Mesendoderm (in vitro differentiated cells): ENCODE results near the gene ARHGAP10.

Experiments used
- DNase-seq: peaks from one replicate; pipeline ENCODE4 v3.0.0; 2013
- H2AK5ac ChIP-seq: 2 replicates; pipeline ENCODE4 v1.6.1; 2013; ENCODE audit warnings: low read length, inconsistent platforms
- H2BK120ac ChIP-seq: 2 replicates; pipeline ENCODE4 v1.6.1; 2013; ENCODE audit warnings: low read depth, mild to moderate bottlenecking, low read length, moderate library complexity, mixed read lengths
- H2BK15ac ChIP-seq: replicated peaks from 2 replicates; pipeline ENCODE4 v1.6.1; 2013; ENCODE audit warnings: low read depth, mild to moderate bottlenecking, moderate library complexity
- H2BK5ac ChIP-seq: 2 replicates; pipeline ENCODE4 v1.6.1; 2013; ENCODE audit warnings: low read length, inconsistent platforms
- H3K18ac ChIP-seq: 2 replicates; pipeline ENCODE4 v1.6.1; 2013; ENCODE audit warnings: mild to moderate bottlenecking, low read length, mixed read lengths
- H3K23ac ChIP-seq: one replicate; pipeline ENCODE4 v1.6.1; 2013; ENCODE audit warnings: low read length
- H3K27ac ChIP-seq: 2 replicates; pipeline ENCODE4 v1.5.1; 2013; ENCODE audit warnings: low read depth, mild to moderate bottlenecking, inconsistent platforms, low read length, moderate library complexity
- H3K27me3 ChIP-seq: 2 replicates; pipeline ENCODE4 v1.6.1; 2013; ENCODE audit warnings: low read length, control low read depth, mild to moderate bottlenecking, inconsistent platforms; ENCODE audit not compliant: insufficient read depth, poor library complexity
- H3K36me3 ChIP-seq: 2 replicates; pipeline ENCODE4 v1.6.1; 2013; ENCODE audit warnings: low read length, inconsistent platforms; ENCODE audit not compliant: control insufficient read depth, insufficient read depth
- H3K4ac ChIP-seq: one replicate; pipeline ENCODE4 v1.6.1; 2013; ENCODE audit warnings: low read depth, mild to moderate bottlenecking, low read length, moderate library complexity
- H3K4me1 ChIP-seq: 2 replicates; pipeline ENCODE4 v1.6.1; 2013; ENCODE audit warnings: low read depth, low read length, inconsistent platforms; ENCODE audit not compliant: control insufficient read depth
- H3K4me2 ChIP-seq: 2 replicates; pipeline ENCODE4 v1.6.1; 2013; ENCODE audit warnings: low read length
- H3K4me3 ChIP-seq: 2 replicates; pipeline ENCODE4 v1.5.1; 2013; ENCODE audit warnings: mild to moderate bottlenecking, low read length
- H3K56ac ChIP-seq: one replicate; pipeline ENCODE4 v1.6.1; 2013; ENCODE audit warnings: low read length
- H3K79me1 ChIP-seq: 2 replicates; pipeline ENCODE4 v1.6.1; 2013; ENCODE audit warnings: low read length, inconsistent platforms
- H3K79me2 ChIP-seq: 2 replicates; pipeline ENCODE4 v1.6.1; 2013; ENCODE audit warnings: mild to moderate bottlenecking, low read length; ENCODE audit not compliant: control insufficient read depth, insufficient read depth
- H3K9ac ChIP-seq: 2 replicates; pipeline ENCODE4 v1.6.1; 2013; ENCODE audit warnings: low read length, inconsistent platforms
- H4K5ac ChIP-seq: one replicate; pipeline ENCODE4 v1.6.1; 2013; ENCODE audit warnings: low read length
- H4K8ac ChIP-seq: one replicate; pipeline ENCODE4 v1.6.1; 2013; ENCODE audit warnings: low read depth, mild to moderate bottlenecking, control low read depth, low read length, moderate library complexity
- WGBS: extraction: QIAGEN DNeasy Blood & Tissue Kit; methylation state at CpG from one replicate; pipeline ENCODE4 v1.1.7; 2013; ENCODE audit warnings: low lambda C conversion rate, missing lambda C conversion rate; ENCODE audit not compliant: insufficient coverage; ENCODE audit errors: extremely low coverage; 5-methylcytosine and 5-hydroxymethylcytosine counted together

Gene ARHGAP10

GRCh38 chr4:147948336-147948735 is 216.4 kb downstream of the ARHGAP10 start:
- no peak overlapping the region for H3K18ac ChIP-seq
- no peak overlapping the region for H3K4me3 ChIP-seq
- H4K5ac ChIP-seq = no peak overlapping the region
- WGBS = no CpG with 5 or more reads among the region's 5 CpGs
- H3K23ac ChIP-seq = no peak overlapping the region
- H3K4me2 ChIP-seq = no peak overlapping the region
- H3K36me3 ChIP-seq = no peaks in the 10 kb centered on the region
- no peaks in the 10 kb centered on the region for H3K79me1 ChIP-seq
- no peaks in the 10 kb centered on the region for H3K27me3 ChIP-seq
- H2AK5ac ChIP-seq = no peak overlapping the region
- H4K8ac ChIP-seq = no peak overlapping the region
- DNase-seq = no peak
- H2BK120ac ChIP-seq = no peak overlapping the region
- no peaks in the 10 kb centered on the region for H3K79me2 ChIP-seq
- no peak overlapping the region for H2BK15ac ChIP-seq
- H3K56ac ChIP-seq = no peak overlapping the region
- H2BK5ac ChIP-seq = no peak overlapping the region
- no peak overlapping the region for H3K9ac ChIP-seq
- no peaks in the 10 kb centered on the region for H3K4me1 ChIP-seq
- H3K4ac ChIP-seq = no peak overlapping the region
- no peak overlapping the region for H3K27ac ChIP-seq

- Histone ChIP-seq H2BK5ac (no peak overlapping the region), H3K23ac (no peak overlapping the region), H3K4me2 (no peak overlapping the region), H3K4me1 (no peaks in the 10 kb centered on the region), H2BK15ac (no peak overlapping the region), H4K8ac (no peak overlapping the region), H3K56ac (no peak overlapping the region), H3K9ac (no peak overlapping the region), H2BK120ac (no peak overlapping the region), H3K27ac (no peak overlapping the region), H3K36me3 (no peaks in the 10 kb centered on the region), H3K79me1 (no peaks in the 10 kb centered on the region), H3K18ac (no peak overlapping the region), H3K27me3 (no peaks in the 10 kb centered on the region), H3K4ac (no peak overlapping the region), H3K79me2 (no peaks in the 10 kb centered on the region), H2AK5ac (no peak overlapping the region), H4K5ac (no peak overlapping the region), H3K4me3 (no peak overlapping the region)
- no CpG with 5 or more reads among the region's 1 CpG for WGBS
- no peak for DNase-seq
These were observed 218.4 kb downstream of the ARHGAP10 start for GRCh38 chr4:147950261-147950660.

- no CpG with 5 or more reads among the region's 2 CpGs for WGBS
- Histone ChIP-seq H2BK120ac (no peak overlapping the region), H4K5ac (no peak overlapping the region), H3K27ac (no peak overlapping the region), H2AK5ac (no peak overlapping the region), H2BK15ac (no peak overlapping the region), H3K4me2 (no peak overlapping the region), H3K27me3 (no peaks in the 10 kb centered on the region), H3K18ac (no peak overlapping the region), H2BK5ac (no peak overlapping the region), H3K79me2 (no peaks in the 10 kb centered on the region), H3K79me1 (no peaks in the 10 kb centered on the region), H3K9ac (no peak overlapping the region), H3K4me3 (no peak overlapping the region), H3K36me3 (no peaks in the 10 kb centered on the region), H3K4me1 (no peaks in the 10 kb centered on the region), H3K4ac (no peak overlapping the region), H4K8ac (no peak overlapping the region), H3K56ac (no peak overlapping the region), H3K23ac (no peak overlapping the region)
- no peak for DNase-seq
These were observed 219.0 kb downstream of the ARHGAP10 start for GRCh38 chr4:147950841-147951240.

GRCh38 chr4:147954850-147955249 is 223.0 kb downstream of the ARHGAP10 start:
- Histone ChIP-seq H3K27ac (no peak overlapping the region), H3K4me2 (no peak overlapping the region), H2BK5ac (no peak overlapping the region), H3K79me1 (no peaks in the 10 kb centered on the region), H4K8ac (no peak overlapping the region), H3K18ac (no peak overlapping the region), H3K79me2 (no peaks in the 10 kb centered on the region), H3K56ac (no peak overlapping the region), H3K23ac (no peak overlapping the region), H2BK120ac (no peak overlapping the region), H4K5ac (no peak overlapping the region), H3K4ac (no peak overlapping the region), H3K4me1 (peaks cover 2% of the 10 kb centered on the region), H2BK15ac (no peak overlapping the region), H3K4me3 (no peak overlapping the region), H2AK5ac (no peak overlapping the region), H3K9ac (no peak overlapping the region), H3K36me3 (no peaks in the 10 kb centered on the region), H3K27me3 (no peaks in the 10 kb centered on the region)
- DNase-seq = no peak
- no CpG with 5 or more reads among the region's 2 CpGs for WGBS

GRCh38 chr4:147955827-147956558 is 224.1 kb downstream of the ARHGAP10 start:
- H3K36me3 ChIP-seq = no peaks in the 10 kb centered on the region
- H3K4me1 ChIP-seq = peaks cover 2% of the 10 kb centered on the region
- no CpG with 5 or more reads among the region's 4 CpGs for WGBS
- no peak overlapping the region for H3K56ac ChIP-seq
- no peak overlapping the region for H3K4me2 ChIP-seq
- no peaks in the 10 kb centered on the region for H3K27me3 ChIP-seq
- no peak overlapping the region for H3K27ac ChIP-seq
- H3K23ac ChIP-seq = no peak overlapping the region
- no peaks in the 10 kb centered on the region for H3K79me2 ChIP-seq
- H2AK5ac ChIP-seq = no peak overlapping the region
- no peak overlapping the region for H3K4ac ChIP-seq
- H3K4me3 ChIP-seq = no peak overlapping the region
- H3K18ac ChIP-seq = no peak overlapping the region
- no peak overlapping the region for H2BK5ac ChIP-seq
- H3K79me1 ChIP-seq = no peaks in the 10 kb centered on the region
- H3K9ac ChIP-seq = no peak overlapping the region
- no peak overlapping the region for H2BK120ac ChIP-seq
- no peak overlapping the region for H4K5ac ChIP-seq
- no peak for DNase-seq
- H2BK15ac ChIP-seq = no peak overlapping the region
- no peak overlapping the region for H4K8ac ChIP-seq

- H3K9ac ChIP-seq = no peak overlapping the region
- H4K5ac ChIP-seq = no peak overlapping the region
- no peak overlapping the region for H2AK5ac ChIP-seq
- H2BK120ac ChIP-seq = no peak overlapping the region
- no peak for DNase-seq
- peaks cover 5% of the 10 kb centered on the region for H3K4me1 ChIP-seq
- H3K18ac ChIP-seq = no peak overlapping the region
- no peak overlapping the region for H3K4me2 ChIP-seq
- H4K8ac ChIP-seq = no peak overlapping the region
- H3K79me1 ChIP-seq = no peaks in the 10 kb centered on the region
- no CpG with 5 or more reads among the region's 3 CpGs for WGBS
- H3K4ac ChIP-seq = no peak overlapping the region
- no peak overlapping the region for H2BK15ac ChIP-seq
- H3K56ac ChIP-seq = no peak overlapping the region
- no peak overlapping the region for H3K23ac ChIP-seq
- H2BK5ac ChIP-seq = no peak overlapping the region
- no peak overlapping the region for H3K4me3 ChIP-seq
- H3K36me3 ChIP-seq = no peaks in the 10 kb centered on the region
- H3K79me2 ChIP-seq = no peaks in the 10 kb centered on the region
- no peak overlapping the region for H3K27ac ChIP-seq
- no peaks in the 10 kb centered on the region for H3K27me3 ChIP-seq
These were observed 225.6 kb downstream of the ARHGAP10 start for GRCh38 chr4:147957446-147957845.
